Activated CD4-positive, alpha-beta T cell treated with anti-CD3 and anti-CD28 coated beads, Interleukin-2, amount 10 ng/mL, durations not matched to agents 7 days and 5 days (primary cell): ENCODE measurements around the gene BMX. TPM values are rescaled to one million over a fixed set of nuclear protein-coding genes. Genes with fewer than 3 reads are reported as not detected.

Experiments used
- CTCF ChIA-PET: fragments of 350-600 bp; sonication (Branson Sonifier 250); formaldehyde crosslinking; loops from one replicate; lab custom pipeline; 2021; ENCODE audit warnings: antibody characterized with exemption; lab: Charles Lee
- POLR2A ChIA-PET: fragments of 350-600 bp; sonication (Branson Sonifier 250); formaldehyde crosslinking; loops from one replicate; lab custom pipeline; 2021; ENCODE audit warnings: antibody characterized with exemption; lab: Charles Lee
- DNase-seq: peaks from one replicate; pipeline ENCODE4 v3.0.0-alpha.2; 2020
- H3K27ac Mint-ChIP-seq: one replicate; pipeline ENCODE4 v1.8.0; 2021; ENCODE audit warnings: mild to moderate bottlenecking, moderate library complexity, mixed read lengths
- H3K27me3 Mint-ChIP-seq: one replicate; pipeline ENCODE4 v1.8.0; 2021; ENCODE audit warnings: mixed read lengths
- H3K36me3 Mint-ChIP-seq: one replicate; pipeline ENCODE4 v1.8.0; 2021; ENCODE audit warnings: low read depth, mixed read lengths
- H3K4me1 Mint-ChIP-seq: one replicate; pipeline ENCODE4 v1.8.0; 2021; ENCODE audit warnings: mixed read lengths
- H3K4me3 Mint-ChIP-seq: one replicate; pipeline ENCODE4 v1.8.0; 2021; ENCODE audit warnings: mild to moderate bottlenecking, moderate library complexity, mixed read lengths
- H3K9me3 Mint-ChIP-seq: one replicate; pipeline ENCODE4 v1.8.0; 2021; ENCODE audit warnings: mixed read lengths
- total RNA-seq, 2 experiments: library from RNA; stranded (reverse); gene quantifications; one replicate each; pipeline ENCODE4 v1.2.3, GENCODE V29; 2021

The BMX gene
- total RNA-seq, 2 experiments from 2014 or later, result not detected

GRCh38 chrX:15600049-15600448 lies 99.4 kb downstream of the BMX start:
- no peaks in the 10 kb centered on the region for H3K36me3 Mint-ChIP-seq

GRCh38 chrX:15600745-15601144 lies 100.1 kb downstream of the BMX start, which contains the start of gene ACE2:
Gene ACE2, minus strand, starts transcription at chrX:15600960. Its CDS starts 49 bp downstream, at chrX:15600911.
- Mint-ChIP-seq H3K36me3 (no peaks in the 10 kb centered on the region), H3K4me3 (no peak within 1 kb of the TSS), H3K27me3 (peaks cover 2% of the 10 kb centered on the region), H3K27ac (no peak within 1 kb of the TSS), H3K4me1 (no peaks in the 10 kb centered on the region), H3K9me3 (no peaks in the 10 kb centered on the region)
- DNase-seq, result no peak
- ChIA-PET POLR2A (no interaction called here), CTCF (interaction anchor here (1.2 kb wide), 1 partner anchor 13 kb away, joined by 3 read pairs; no protein-coding TSS in a partner anchor)

More at GRCh38 chrX:15600049-15600448, 99.4 kb downstream of the BMX start:
- Mint-ChIP-seq H3K27me3 (peaks cover 2% of the 10 kb centered on the region), H3K9me3 (no peaks in the 10 kb centered on the region), H3K4me1 (no peaks in the 10 kb centered on the region), H3K27ac (no peak overlapping the region), H3K4me3 (no peak overlapping the region)
- ChIA-PET POLR2A (no interaction called here), CTCF (interaction anchor here (0.5 kb wide), 1 partner anchor 1534 kb away, joined by 3 read pairs; no protein-coding TSS in a partner anchor)
- no peak for DNase-seq

- no peak for DNase-seq
- POLR2A ChIA-PET, result no interaction called here
- CTCF ChIA-PET, result interaction anchor here (1.2 kb wide), 1 partner anchor 11 kb away, joined by 3 read pairs; no protein-coding TSS in a partner anchor
- H3K9me3 Mint-ChIP-seq, result no peaks in the 10 kb centered on the region
- no peak overlapping the region for H3K4me3 Mint-ChIP-seq
- H3K27me3 Mint-ChIP-seq, result peaks cover 2% of the 10 kb centered on the region
- H3K4me1 Mint-ChIP-seq, result no peaks in the 10 kb centered on the region
- H3K27ac Mint-ChIP-seq, result no peak overlapping the region
- no peaks in the 10 kb centered on the region for H3K36me3 Mint-ChIP-seq
These were observed 101.3 kb downstream of the BMX start for GRCh38 chrX:15601932-15602331.

- H3K4me3 Mint-ChIP-seq, result no peak overlapping the region
- no peak for DNase-seq
- POLR2A ChIA-PET, result no interaction called here
- H3K27me3 Mint-ChIP-seq, result peaks cover 2% of the 10 kb centered on the region
- H3K9me3 Mint-ChIP-seq, result no peaks in the 10 kb centered on the region
- H3K36me3 Mint-ChIP-seq, result no peaks in the 10 kb centered on the region
- H3K27ac Mint-ChIP-seq, result no peak overlapping the region
- no peaks in the 10 kb centered on the region for H3K4me1 Mint-ChIP-seq
- CTCF ChIA-PET, result no interaction called here
These were observed 102.2 kb downstream of the BMX start for GRCh38 chrX:15602761-15603160.

GRCh38 chrX:15605226-15605625 lies 104.6 kb downstream of the BMX start:
- H3K4me3 Mint-ChIP-seq, result no peak overlapping the region

More at GRCh38 chrX:15605226-15605625, 104.6 kb downstream of the BMX start:
- CTCF ChIA-PET, result no interaction called here
- Mint-ChIP-seq H3K4me1 (no peaks in the 10 kb centered on the region), H3K27me3 (peaks cover 3% of the 10 kb centered on the region), H3K9me3 (no peaks in the 10 kb centered on the region), H3K36me3 (no peaks in the 10 kb centered on the region), H3K27ac (no peak overlapping the region)
- no peak for DNase-seq
- POLR2A ChIA-PET, result no interaction called here

Other genes with a start within 250 kb of the BMX start
- gene ASB9, start 230.7 kb upstream of the BMX start, total RNA-seq, result under 1 TPM; 0.44 to 0.67 TPM
- not detected for gene ASB11, start 185.2 kb upstream of the BMX start, total RNA-seq
- 10 to 100 TPM; 16.4 to 19.7 TPM for gene PIGA, start 165.3 kb upstream of the BMX start, total RNA-seq
- not detected for gene VEGFD, start 116.4 kb upstream of the BMX start, total RNA-seq
- 1 to 10 TPM; 1.3 to 1.7 TPM for gene PIR, start 7.5 kb upstream of the BMX start, total RNA-seq
- not detected for gene ACE2, start 100.2 kb downstream of the BMX start, total RNA-seq
- gene CLTRN, start 164.0 kb downstream of the BMX start, total RNA-seq, result under 1 TPM; 0.17 to 0.21 TPM
- 10 to 100 TPM; 23.0 to 24.4 TPM for gene CA5B, start 237.5 kb downstream of the BMX start, total RNA-seq